Stimulated activated CD8-positive, alpha-beta memory T cell treated with anti-CD3 and anti-CD28 coated beads, Interleukin-4, amount 100 ng/mL, for 1 hour (primary cell): ENCODE results near the gene KCNMB4.

Experiments
- DNase-seq, 2 donors: peaks; one replicate each; pipeline ENCODE4 v3.0.0-alpha.2; 2020; ENCODE audit warnings: low read depth in 2 of 2, low spot score in 1 of 2

Gene KCNMB4

GRCh38 chr12:70443062-70443673 lies 77.1 kb downstream of the KCNMB4 start:
- DNase-seq: no peak

- DNase-seq: no peak
Observed at GRCh38 chr12:70444903-70445302, 78.8 kb downstream of the KCNMB4 start.

- DNase-seq: no peak
Observed at GRCh38 chr12:70448371-70448770, 82.3 kb downstream of the KCNMB4 start.

- DNase-seq: no peak
Observed at GRCh38 chr12:70449074-70449752, 83.1 kb downstream of the KCNMB4 start.

GRCh38 chr12:70449753-70450341 lies 83.8 kb downstream of the KCNMB4 start:
- DNase-seq: no peak

GRCh38 chr12:70451528-70451927 lies 85.4 kb downstream of the KCNMB4 start:
- no peak for DNase-seq

GRCh38 chr12:70456953-70457352 lies 90.9 kb downstream of the KCNMB4 start:
- DNase-seq: no peak

GRCh38 chr12:70459786-70460185 lies 93.7 kb downstream of the KCNMB4 start:
- no peak for DNase-seq

GRCh38 chr12:70463997-70464396 lies 97.9 kb downstream of the KCNMB4 start:
- DNase-seq: no peak

- DNase-seq: no peak
Observed at GRCh38 chr12:70466753-70467152, 100.7 kb downstream of the KCNMB4 start.

- DNase-seq: no peak
Observed at GRCh38 chr12:70467476-70467875, 101.4 kb downstream of the KCNMB4 start.

GRCh38 chr12:70467918-70468733 lies 102.0 kb downstream of the KCNMB4 start:
- DNase-seq: no peak

GRCh38 chr12:70468741-70469140 lies 102.7 kb downstream of the KCNMB4 start:
- DNase-seq: no peak

- no peak for DNase-seq
Observed at GRCh38 chr12:70469221-70469820, 103.2 kb downstream of the KCNMB4 start.

GRCh38 chr12:70482764-70483163 lies 116.7 kb downstream of the KCNMB4 start:
- DNase-seq: no peak
